Astrocyte (in vitro differentiated cells and primary cell): Measurements from ENCODE around the gene ZBTB7C. TPM values are rescaled to one million over a fixed set of nuclear protein-coding genes. Genes with fewer than 3 reads are reported as not detected.

ENCODE experiments used
- DNase-seq: peaks from one replicate; pipeline ENCODE4 v3.0.0-alpha.2; 2010; ENCODE audit warnings: low read depth
- FAIRE-seq: peaks from 2 replicates; lab custom pipeline; 2011; peaks lifted over from hg19 to GRCh38; lab: Jason Lieb, UNC
- H2AFZ ChIP-seq: 2 replicates; pipeline ENCODE4 v1.6.0; 2012; ENCODE audit warnings: low read depth, low read length, inconsistent platforms
- H3K27ac ChIP-seq: 2 replicates; pipeline ENCODE4 v1.5.1; 2011; ENCODE audit warnings: low read depth, low read length, inconsistent platforms
- H3K27me3 ChIP-seq: 2 replicates; pipeline ENCODE4 v1.6.0; 2011; ENCODE audit warnings: low read length, inconsistent platforms; ENCODE audit not compliant: insufficient read depth
- H3K36me3 ChIP-seq: 2 replicates; pipeline ENCODE4 v1.5.1; 2011; ENCODE audit warnings: low read length, inconsistent platforms; ENCODE audit not compliant: insufficient read depth
- H3K4me1 ChIP-seq: 2 replicates; pipeline ENCODE4 v1.5.1; 2011; ENCODE audit warnings: low read length, inconsistent platforms; ENCODE audit not compliant: insufficient read depth
- H3K4me2 ChIP-seq: 2 replicates; pipeline ENCODE4 v1.6.0; 2012; ENCODE audit warnings: low read length, inconsistent platforms
- H3K4me3 ChIP-seq: 2 replicates; pipeline ENCODE4 v1.5.1; 2011; ENCODE audit warnings: low read depth, mild to moderate bottlenecking, low read length, inconsistent platforms; ENCODE audit not compliant: insufficient read depth
- H3K79me2 ChIP-seq: 2 replicates; pipeline ENCODE4 v1.6.0; 2012; ENCODE audit warnings: mild to moderate bottlenecking, low read length, inconsistent platforms; ENCODE audit not compliant: insufficient read depth
- H3K9ac ChIP-seq: 2 replicates; pipeline ENCODE4 v1.6.0; 2012; ENCODE audit warnings: mild to moderate bottlenecking, low read length, inconsistent platforms
- H3K9me3 ChIP-seq: 2 replicates; pipeline ENCODE4 v1.5.1; 2012; ENCODE audit warnings: low read depth, mild to moderate bottlenecking, low read length, inconsistent platforms; ENCODE audit not compliant: insufficient read depth
- H4K20me1 ChIP-seq: 2 replicates; pipeline ENCODE4 v1.6.0; 2012; ENCODE audit warnings: low read length, inconsistent platforms; ENCODE audit not compliant: insufficient read depth
- H3K27ac Mint-ChIP-seq: one replicate; pipeline ENCODE4 v1.8.0; 2021; ENCODE audit warnings: mild to moderate bottlenecking, mixed read lengths; ENCODE audit not compliant: unreplicated experiment
- H3K27me3 Mint-ChIP-seq: one replicate; pipeline ENCODE4 v1.8.0; 2021; ENCODE audit warnings: low read depth, mixed read lengths; ENCODE audit not compliant: unreplicated experiment
- H3K36me3 Mint-ChIP-seq: one replicate; pipeline ENCODE4 v1.8.0; 2021; ENCODE audit warnings: low read depth, mixed read lengths; ENCODE audit not compliant: unreplicated experiment
- H3K4me1 Mint-ChIP-seq: one replicate; pipeline ENCODE4 v1.8.0; 2021; ENCODE audit warnings: low read depth, mixed read lengths; ENCODE audit not compliant: unreplicated experiment
- H3K4me3 Mint-ChIP-seq: one replicate; pipeline ENCODE4 v1.8.0; 2021; ENCODE audit warnings: mild to moderate bottlenecking, moderate library complexity, mixed read lengths; ENCODE audit not compliant: unreplicated experiment
- H3K9me3 Mint-ChIP-seq: one replicate; pipeline ENCODE4 v1.8.0; 2021; ENCODE audit warnings: mild to moderate bottlenecking, mixed read lengths; ENCODE audit not compliant: unreplicated experiment
- EZH2 ChIP-seq: IDR thresholded peaks from 2 replicates; pipeline ENCODE4 v1.6.1; 2012; ENCODE audit warnings: mild to moderate bottlenecking, low read length, inconsistent platforms; ENCODE audit not compliant: insufficient read depth
- total RNA-seq: library from RNA; stranded (reverse); gene quantifications from 2 replicates; pipeline ENCODE4 v1.2.1, GENCODE V29; 2021
- TF ChIP-seq, protein P1 (sequence below): IDR thresholded peaks from 2 replicates; pipeline ENCODE4 v1.5.1; 2011; ENCODE audit warnings: low read depth, mild to moderate bottlenecking, inconsistent platforms, low read length, moderate library complexity; ENCODE audit not compliant: insufficient read depth

Gene ZBTB7C
- total RNA-seq, 1 donor from 2014 or later: 1.0 TPM

DNA sequence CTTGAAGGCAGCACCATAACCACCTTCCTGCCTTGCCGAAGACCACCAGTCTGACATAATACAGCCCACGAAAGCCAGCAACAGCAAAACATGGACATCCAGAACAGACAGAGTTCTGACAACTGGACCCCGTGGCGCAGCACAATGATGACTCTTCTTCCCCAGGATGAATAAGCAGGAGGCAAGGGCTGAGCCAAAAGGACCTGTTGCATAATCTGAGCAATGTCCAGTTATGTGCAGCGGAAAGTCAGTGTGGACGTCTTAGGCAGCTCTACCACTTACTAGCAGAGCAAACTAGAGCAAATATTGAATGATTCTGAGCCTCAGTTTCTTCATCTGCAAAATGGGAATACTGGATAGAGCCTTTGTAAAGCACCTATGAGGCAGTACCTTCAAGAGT is 225.1 kb downstream of the ZBTB7C start:
- Histone ChIP-seq H2AFZ (no peak overlapping the region), H3K9me3 (no peaks in the 10 kb centered on the region), H3K4me3 (no peak overlapping the region), H3K9ac (no peak overlapping the region), H3K27me3 (peaks cover 48% of the 10 kb centered on the region), H3K4me2 (no peak overlapping the region), H3K79me2 (no peaks in the 10 kb centered on the region), H3K27ac (no peak overlapping the region), H3K4me1 (no peaks in the 10 kb centered on the region), H3K36me3 (no peaks in the 10 kb centered on the region), H4K20me1 (no peaks in the 10 kb centered on the region)
- no peaks in the 10 kb centered on the region for H3K36me3 Mint-ChIP-seq
- DNase-seq (no peak), FAIRE-seq (no peak)
- no peaks in the 10 kb centered on the region for H3K4me1 Mint-ChIP-seq
- TF ChIP-seq, protein P1, sequence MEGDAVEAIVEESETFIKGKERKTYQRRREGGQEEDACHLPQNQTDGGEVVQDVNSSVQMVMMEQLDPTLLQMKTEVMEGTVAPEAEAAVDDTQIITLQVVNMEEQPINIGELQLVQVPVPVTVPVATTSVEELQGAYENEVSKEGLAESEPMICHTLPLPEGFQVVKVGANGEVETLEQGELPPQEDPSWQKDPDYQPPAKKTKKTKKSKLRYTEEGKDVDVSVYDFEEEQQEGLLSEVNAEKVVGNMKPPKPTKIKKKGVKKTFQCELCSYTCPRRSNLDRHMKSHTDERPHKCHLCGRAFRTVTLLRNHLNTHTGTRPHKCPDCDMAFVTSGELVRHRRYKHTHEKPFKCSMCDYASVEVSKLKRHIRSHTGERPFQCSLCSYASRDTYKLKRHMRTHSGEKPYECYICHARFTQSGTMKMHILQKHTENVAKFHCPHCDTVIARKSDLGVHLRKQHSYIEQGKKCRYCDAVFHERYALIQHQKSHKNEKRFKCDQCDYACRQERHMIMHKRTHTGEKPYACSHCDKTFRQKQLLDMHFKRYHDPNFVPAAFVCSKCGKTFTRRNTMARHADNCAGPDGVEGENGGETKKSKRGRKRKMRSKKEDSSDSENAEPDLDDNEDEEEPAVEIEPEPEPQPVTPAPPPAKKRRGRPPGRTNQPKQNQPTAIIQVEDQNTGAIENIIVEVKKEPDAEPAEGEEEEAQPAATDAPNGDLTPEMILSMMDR: no peak
- no peak for TF ChIP-seq EZH2
- H3K27me3 Mint-ChIP-seq: peaks cover 56% of the 10 kb centered on the region
- H3K4me3 Mint-ChIP-seq: no peak overlapping the region
- H3K9me3 Mint-ChIP-seq: peaks cover 2% of the 10 kb centered on the region
- no peak overlapping the region for H3K27ac Mint-ChIP-seq

DNA sequence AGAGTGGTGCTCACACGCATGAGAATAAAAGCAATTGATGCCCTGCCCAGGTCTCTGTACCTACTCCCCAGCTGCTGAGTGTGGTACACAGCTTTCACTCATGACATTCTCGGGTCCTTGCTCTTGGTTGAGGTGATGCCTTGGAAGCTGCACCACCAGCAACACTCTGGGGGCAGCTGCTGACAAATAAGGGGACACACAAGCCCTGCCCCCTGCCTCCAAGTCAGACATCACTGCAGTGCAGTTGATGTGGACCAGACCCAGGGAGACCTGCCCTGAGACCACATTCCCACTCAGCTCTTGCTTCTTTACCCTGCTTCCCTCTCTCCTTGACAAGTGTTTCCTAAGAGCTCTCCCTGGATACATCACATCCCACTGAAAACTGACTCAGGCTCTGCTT is 225.6 kb downstream of the ZBTB7C start:
- DNase-seq (no peak), FAIRE-seq (no peak)
- Mint-ChIP-seq H3K27me3 (peaks cover 55% of the 10 kb centered on the region), H3K4me3 (no peak overlapping the region), H3K9me3 (peaks cover 2% of the 10 kb centered on the region), H3K27ac (no peak overlapping the region), H3K4me1 (no peaks in the 10 kb centered on the region), H3K36me3 (no peaks in the 10 kb centered on the region)
- no peaks in the 10 kb centered on the region for H3K4me1 ChIP-seq
- no peak overlapping the region for H3K4me3 ChIP-seq
- no peak overlapping the region for H2AFZ ChIP-seq
- H3K36me3 ChIP-seq: no peaks in the 10 kb centered on the region
- no peaks in the 10 kb centered on the region for H4K20me1 ChIP-seq
- peaks cover 45% of the 10 kb centered on the region for H3K27me3 ChIP-seq
- no peak overlapping the region for H3K27ac ChIP-seq
- no peak overlapping the region for H3K4me2 ChIP-seq
- TF ChIP-seq EZH2: no peak
- TF ChIP-seq, protein P1: no peak
- H3K79me2 ChIP-seq: no peaks in the 10 kb centered on the region
- no peaks in the 10 kb centered on the region for H3K9me3 ChIP-seq
- no peak overlapping the region for H3K9ac ChIP-seq

DNA sequence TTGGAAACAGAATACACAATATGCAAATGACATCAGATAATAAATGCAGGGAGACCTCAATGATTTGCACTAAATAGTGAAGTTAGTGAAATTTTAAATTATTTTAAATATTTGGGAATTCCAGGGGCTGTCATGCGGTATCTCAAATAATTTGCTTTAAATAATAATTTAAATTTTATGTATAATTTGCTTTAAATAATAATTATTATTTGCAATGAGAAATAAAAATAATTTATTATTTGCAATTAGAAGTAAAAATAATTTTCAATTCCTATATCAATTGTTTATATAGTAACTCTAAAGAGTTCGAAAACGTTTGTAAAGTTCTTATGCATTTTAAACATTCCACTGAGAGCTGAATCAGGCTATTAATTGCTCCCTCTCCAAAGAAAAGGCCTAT is 226.4 kb downstream of the ZBTB7C start:
- no peak overlapping the region for H3K27ac ChIP-seq
- H3K27me3 ChIP-seq: peaks cover 44% of the 10 kb centered on the region
- peaks cover 2% of the 10 kb centered on the region for H3K36me3 Mint-ChIP-seq

More for the DNA sequence above, 226.4 kb downstream of the ZBTB7C start:
- Histone ChIP-seq H3K4me3 (no peak overlapping the region), H3K4me2 (no peak overlapping the region), H3K9ac (no peak overlapping the region), H3K4me1 (no peaks in the 10 kb centered on the region), H3K9me3 (no peaks in the 10 kb centered on the region), H2AFZ (no peak overlapping the region), H3K36me3 (no peaks in the 10 kb centered on the region), H3K79me2 (no peaks in the 10 kb centered on the region), H4K20me1 (no peaks in the 10 kb centered on the region)
- Mint-ChIP-seq H3K27me3 (peaks cover 56% of the 10 kb centered on the region), H3K27ac (no peak overlapping the region), H3K4me1 (no peaks in the 10 kb centered on the region), H3K4me3 (no peak overlapping the region), H3K9me3 (peaks cover 5% of the 10 kb centered on the region)
- no peak for TF ChIP-seq EZH2
- TF ChIP-seq, protein P1: no peak
- no peak for DNase-seq
- FAIRE-seq: no peak
